SJCRH30 (cell line): Measurements from ENCODE around the gene KAZN. TPM values are rescaled to one million over a fixed set of nuclear protein-coding genes. Genes with fewer than 3 reads are reported as not detected.

Source experiments
- DNase-seq, 2 experiments: peaks; one replicate each; pipeline ENCODE4 v3.0.0-alpha.2; 2015 to 2020
- H3K27ac ChIP-seq: fragments of 250-450 bp; sonication (Bioruptor Pico); 2 replicates; pipeline ENCODE4 v1.5.1; 2020; ENCODE audit warnings: mild to moderate bottlenecking, moderate library complexity
- H3K27me3 ChIP-seq: fragments of 250-450 bp; sonication (Bioruptor Pico); 2 replicates; pipeline ENCODE4 v1.5.1; 2020; ENCODE audit warnings: mild to moderate bottlenecking, moderate library complexity
- H3K36me3 ChIP-seq: fragments of 250-450 bp; sonication (Bioruptor Pico); 2 replicates; pipeline ENCODE4 v1.5.1; 2020; ENCODE audit warnings: mild to moderate bottlenecking, moderate library complexity
- H3K4me1 ChIP-seq: fragments of 250-450 bp; sonication (Bioruptor Pico); 2 replicates; pipeline ENCODE4 v1.5.1; 2020; ENCODE audit warnings: mild to moderate bottlenecking, moderate library complexity
- H3K4me3 ChIP-seq: fragments of 250-450 bp; sonication (Bioruptor Pico); 2 replicates; pipeline ENCODE4 v1.5.1; 2020; ENCODE audit warnings: mild to moderate bottlenecking, moderate library complexity
- H3K9me3 ChIP-seq: fragments of 250-450 bp; sonication (Bioruptor Pico); replicated peaks from 2 replicates; pipeline ENCODE4 v1.5.1; 2020; ENCODE audit warnings: mild to moderate bottlenecking, moderate library complexity
- total RNA-seq: library from RNA; depleted of rRNA; stranded (reverse); fragments of >200 nt; shearing (Covaris generic); gene quantifications from 2 replicates; pipeline ENCODE4 v1.2.3, GENCODE V29; 2014; rRNA removed

Gene KAZN
- total RNA-seq: 0.10 TPM in 2 replicates

DNA sequence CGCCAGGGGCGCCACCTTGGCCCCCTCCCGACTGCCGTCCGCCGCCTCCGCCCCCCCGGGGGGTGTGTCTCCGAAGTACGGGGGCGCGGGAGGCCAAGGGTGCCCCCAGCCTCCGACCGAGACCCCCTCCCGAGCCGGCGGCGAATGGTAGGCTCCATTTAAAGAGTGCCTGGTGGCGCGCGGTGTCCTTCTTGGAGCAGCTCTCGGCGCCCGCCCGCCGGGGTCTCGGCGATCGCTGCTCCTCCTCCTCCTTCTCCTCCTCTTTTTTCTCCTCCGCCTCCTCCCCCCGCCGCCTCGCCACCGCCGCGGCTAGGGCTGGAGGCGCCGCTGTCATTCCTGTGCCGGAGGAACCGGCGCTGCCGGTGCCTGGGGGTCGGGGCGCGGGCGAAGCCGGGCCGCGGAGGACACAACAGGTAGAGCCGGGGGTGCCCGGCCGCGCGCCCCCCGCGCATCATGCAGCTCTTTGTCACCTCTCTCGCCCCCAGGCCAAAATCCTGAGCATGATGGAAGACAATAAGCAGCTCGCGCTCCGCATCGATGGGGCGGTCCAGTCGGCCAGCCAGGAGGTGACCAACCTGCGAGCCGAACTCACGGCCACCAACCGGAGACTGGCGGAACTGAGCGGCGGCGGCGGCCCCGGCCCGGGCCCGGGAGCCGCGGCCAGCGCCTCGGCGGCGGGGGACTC, at the start of gene KAZN:
Gene KAZN, plus strand, starts transcription at position 188 of the 685 bp plus-strand sequence.
- no peak within 1 kb of the TSS for H3K4me3 ChIP-seq
- peaks cover 6% of the 10 kb centered on the region; the same call in 1 of the 2 replicates for H3K27me3 ChIP-seq
- DNase-seq: no peak
- no peaks in the 10 kb centered on the region for H3K4me1 ChIP-seq
- H3K36me3 ChIP-seq: no peaks in the 10 kb centered on the region
- H3K9me3 ChIP-seq: no peaks in the 10 kb centered on the region
- no peak within 1 kb of the TSS for H3K27ac ChIP-seq

DNA sequence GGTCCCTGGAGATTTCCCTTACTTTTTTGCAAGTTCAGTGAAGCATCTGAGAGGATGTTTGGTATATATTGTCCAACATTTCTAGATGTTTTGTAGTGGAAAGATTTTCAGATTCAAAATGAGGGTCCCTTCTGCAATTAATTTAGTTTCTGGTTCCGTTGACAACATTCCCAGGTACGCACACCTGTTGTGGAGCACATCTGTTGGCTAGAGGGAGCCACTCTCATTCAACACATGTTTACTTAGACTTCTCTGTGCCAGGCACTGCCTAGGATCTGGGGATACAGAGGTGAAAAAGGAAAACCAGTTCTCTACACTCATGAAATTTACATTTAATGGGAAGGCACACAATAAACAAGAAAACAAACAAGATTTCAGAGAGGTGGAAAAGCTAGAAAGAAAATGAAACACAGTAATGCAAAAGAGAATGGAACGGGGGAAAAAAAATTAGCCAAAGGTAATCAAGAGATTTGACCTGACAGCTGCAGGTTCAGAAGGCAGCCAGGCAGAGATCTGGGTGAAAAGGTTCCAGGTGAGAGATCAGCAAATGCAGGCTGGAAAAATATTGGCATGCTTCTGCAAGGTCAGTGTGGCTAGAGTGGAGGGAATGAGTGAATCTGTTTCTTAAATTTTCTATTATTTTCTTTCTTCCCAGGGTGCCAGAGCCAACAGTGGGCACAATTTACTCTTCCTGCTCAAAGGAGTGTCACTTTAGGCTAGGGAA, 48.4 kb upstream of the KAZN start:
- H3K27me3 ChIP-seq: peaks cover 19% of the 10 kb centered on the region
- DNase-seq: no peak
- no peak overlapping the region for H3K27ac ChIP-seq
- no peaks in the 10 kb centered on the region for H3K36me3 ChIP-seq
- H3K4me1 ChIP-seq: no peaks in the 10 kb centered on the region
- H3K4me3 ChIP-seq: no peak overlapping the region
- H3K9me3 ChIP-seq: no peaks in the 10 kb centered on the region

DNA sequence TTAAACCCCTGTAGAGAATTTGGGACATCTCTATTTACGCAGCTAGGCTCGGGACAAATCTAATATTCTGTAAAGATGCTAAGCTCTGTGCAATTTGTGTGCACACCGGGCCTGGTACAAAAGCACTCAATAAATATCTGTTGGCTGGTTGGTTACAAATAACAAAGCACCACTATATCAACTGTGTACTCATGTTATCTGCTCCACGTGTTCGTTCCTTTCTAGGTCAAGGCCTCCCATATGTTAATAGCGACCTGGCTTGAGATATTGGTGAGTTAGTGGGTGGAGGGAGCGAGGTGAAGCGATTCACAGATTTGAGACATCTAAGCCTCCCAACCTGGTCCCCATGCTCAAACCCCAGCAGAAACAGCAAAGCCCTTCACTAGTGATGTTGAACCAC, 47.1 kb upstream of the KAZN start:
- Histone ChIP-seq H3K9me3 (no peaks in the 10 kb centered on the region), H3K27me3 (peaks cover 19% of the 10 kb centered on the region), H3K36me3 (no peaks in the 10 kb centered on the region), H3K27ac (no peak overlapping the region), H3K4me1 (no peaks in the 10 kb centered on the region), H3K4me3 (no peak overlapping the region)
- no peak for DNase-seq

DNA sequence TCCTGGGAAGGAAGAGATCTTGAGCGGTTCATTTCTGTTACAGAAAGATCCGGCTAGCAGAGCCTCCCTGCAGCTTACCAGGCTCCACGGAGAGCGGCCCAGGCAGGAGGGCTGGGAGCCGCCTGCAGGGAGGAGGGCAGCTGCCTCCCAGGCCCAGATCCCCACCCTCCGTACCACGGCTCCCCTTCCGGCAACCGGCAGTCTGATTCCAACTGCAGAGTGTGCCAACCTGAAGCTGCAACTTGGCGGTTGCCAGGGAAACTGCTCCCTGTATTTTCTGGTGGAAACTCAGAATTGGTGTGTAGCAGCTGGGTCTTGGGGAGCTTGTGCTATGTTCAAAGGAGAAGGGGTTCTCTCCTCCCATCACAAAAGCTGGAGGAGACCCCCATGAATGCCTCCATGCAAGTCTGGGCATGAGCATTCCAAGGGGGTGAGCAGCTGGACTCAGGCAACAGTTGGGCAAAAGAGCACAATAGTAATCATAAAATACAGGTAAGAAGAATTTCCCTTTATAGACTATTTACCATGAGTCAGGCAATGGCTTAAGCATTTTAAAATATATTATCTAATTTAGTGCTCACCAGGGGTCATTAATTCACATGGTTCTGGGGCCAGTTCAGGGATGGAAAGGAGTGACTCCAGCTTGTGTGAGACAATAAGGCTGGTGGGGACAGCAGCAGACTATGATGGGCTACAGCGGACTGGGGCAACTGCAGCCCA, 46.1 kb upstream of the KAZN start:
- DNase-seq: no peak
- no peaks in the 10 kb centered on the region for H3K36me3 ChIP-seq
- no peak overlapping the region for H3K27ac ChIP-seq
- H3K4me3 ChIP-seq: no peak overlapping the region
- H3K9me3 ChIP-seq: no peaks in the 10 kb centered on the region
- H3K4me1 ChIP-seq: no peaks in the 10 kb centered on the region
- H3K27me3 ChIP-seq: peaks cover 11% of the 10 kb centered on the region

DNA sequence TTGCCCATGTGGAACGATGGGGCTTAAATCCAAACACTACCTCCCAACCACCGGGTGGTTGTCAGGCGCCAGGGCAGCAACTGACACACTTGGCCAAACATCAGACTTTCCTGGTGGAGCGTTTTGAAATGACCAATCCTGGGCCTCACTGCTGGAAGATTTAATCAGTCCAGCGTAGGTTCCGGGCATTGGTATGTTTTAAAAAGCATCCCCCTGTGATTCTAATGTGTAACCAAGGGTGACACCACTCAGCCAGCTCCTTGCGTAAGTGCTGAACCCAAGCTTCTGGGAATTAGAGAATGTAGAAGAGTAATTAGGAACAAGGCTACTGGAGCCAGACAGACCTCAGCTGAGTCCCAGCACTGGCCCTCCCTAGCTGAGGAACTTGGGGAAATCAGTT, 44.8 kb upstream of the KAZN start:
- no peak overlapping the region for H3K4me3 ChIP-seq
- no peak overlapping the region for H3K27ac ChIP-seq
- peaks cover 11% of the 10 kb centered on the region for H3K27me3 ChIP-seq
- H3K4me1 ChIP-seq: no peaks in the 10 kb centered on the region
- no peak for DNase-seq
- H3K36me3 ChIP-seq: no peaks in the 10 kb centered on the region
- H3K9me3 ChIP-seq: no peaks in the 10 kb centered on the region

DNA sequence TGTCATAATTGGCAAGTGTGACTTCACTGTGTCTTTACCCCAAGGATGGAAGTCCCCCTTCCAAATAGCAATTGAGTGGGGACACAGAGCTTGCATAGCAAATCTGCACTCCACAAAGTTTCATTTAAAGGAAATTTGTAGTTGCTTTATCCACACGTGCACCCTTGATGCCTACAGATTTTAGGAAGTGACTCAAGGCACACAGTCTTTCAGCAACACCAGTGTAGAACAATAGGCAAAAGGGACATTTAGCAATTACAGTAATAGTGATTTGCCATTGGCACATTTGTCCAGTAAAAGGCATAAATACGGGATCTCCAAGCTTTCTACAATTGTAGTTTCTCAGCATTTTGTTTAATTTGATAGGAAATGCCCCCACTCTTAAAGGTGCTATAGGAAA, 43.4 kb upstream of the KAZN start:
- DNase-seq: no peak
- peaks cover 11% of the 10 kb centered on the region for H3K27me3 ChIP-seq
- no peaks in the 10 kb centered on the region for H3K9me3 ChIP-seq
- no peaks in the 10 kb centered on the region for H3K36me3 ChIP-seq
- H3K4me1 ChIP-seq: no peaks in the 10 kb centered on the region
- H3K4me3 ChIP-seq: no peak overlapping the region
- no peak overlapping the region for H3K27ac ChIP-seq

DNA sequence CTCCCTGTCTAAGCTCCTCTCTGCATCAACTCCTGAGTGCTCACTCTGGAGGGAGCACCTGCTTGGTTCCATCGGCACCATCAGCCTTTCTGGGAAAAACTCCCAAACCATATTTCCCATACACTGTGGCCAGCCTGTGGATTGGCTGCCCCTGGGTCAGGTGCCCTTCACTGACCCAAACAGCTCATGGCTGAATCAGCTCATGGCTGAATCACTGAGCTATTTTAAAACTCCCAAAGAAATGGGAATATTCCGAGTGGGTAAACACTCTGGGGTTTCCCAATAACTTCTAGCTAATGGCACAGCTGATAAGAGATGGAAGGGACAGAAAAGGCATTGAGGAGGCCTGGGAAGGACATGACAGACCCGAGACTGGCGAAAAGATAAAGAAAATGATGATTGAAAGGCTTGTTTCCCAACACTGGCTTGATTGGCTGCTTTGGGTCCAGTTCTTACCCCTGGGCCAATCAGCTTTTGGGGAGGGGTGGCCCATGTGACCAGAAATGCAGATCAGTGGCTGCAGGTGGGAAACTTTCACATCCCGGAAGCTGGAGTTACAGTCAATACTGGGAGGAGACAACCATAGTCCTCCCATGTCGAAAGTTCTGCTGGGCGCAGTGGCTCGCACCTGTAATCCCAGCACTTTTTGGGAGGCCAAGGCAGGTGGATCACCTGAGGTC, 37.3 kb upstream of the KAZN start:
- no peaks in the 10 kb centered on the region for H3K36me3 ChIP-seq
- H3K4me3 ChIP-seq: no peak overlapping the region
- DNase-seq: no peak
- H3K27ac ChIP-seq: no peak overlapping the region
- no peaks in the 10 kb centered on the region; the same call in 1 of the 2 replicates for H3K27me3 ChIP-seq
- no peaks in the 10 kb centered on the region for H3K4me1 ChIP-seq
- no peaks in the 10 kb centered on the region for H3K9me3 ChIP-seq

DNA sequence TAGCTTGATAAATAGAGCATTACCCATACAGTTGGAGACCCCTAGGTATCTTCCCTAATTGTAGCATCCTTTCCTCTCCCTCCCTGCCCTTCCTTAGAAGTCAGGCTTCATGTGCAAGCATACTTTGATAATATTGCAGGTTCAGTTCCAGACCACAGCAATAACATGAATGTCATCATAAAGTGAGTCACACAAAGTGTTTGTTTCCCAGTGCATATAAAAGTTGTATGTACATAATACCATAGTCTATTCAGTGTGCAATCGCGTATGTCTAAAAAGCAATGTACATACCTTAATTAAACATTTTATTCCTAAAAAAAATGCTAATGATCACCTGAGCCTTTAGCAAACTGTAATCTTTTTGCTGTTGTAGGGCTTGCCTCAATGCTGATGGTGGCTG, 33.4 kb upstream of the KAZN start:
- Histone ChIP-seq H3K4me1 (no peaks in the 10 kb centered on the region), H3K9me3 (no peaks in the 10 kb centered on the region), H3K27me3 (0 out of 2 replicates have a peak, but pooled peaks cover 2% of the 10 kb centered on the region), H3K4me3 (no peak overlapping the region), H3K27ac (no peak overlapping the region), H3K36me3 (no peaks in the 10 kb centered on the region)
- no peak for DNase-seq

DNA sequence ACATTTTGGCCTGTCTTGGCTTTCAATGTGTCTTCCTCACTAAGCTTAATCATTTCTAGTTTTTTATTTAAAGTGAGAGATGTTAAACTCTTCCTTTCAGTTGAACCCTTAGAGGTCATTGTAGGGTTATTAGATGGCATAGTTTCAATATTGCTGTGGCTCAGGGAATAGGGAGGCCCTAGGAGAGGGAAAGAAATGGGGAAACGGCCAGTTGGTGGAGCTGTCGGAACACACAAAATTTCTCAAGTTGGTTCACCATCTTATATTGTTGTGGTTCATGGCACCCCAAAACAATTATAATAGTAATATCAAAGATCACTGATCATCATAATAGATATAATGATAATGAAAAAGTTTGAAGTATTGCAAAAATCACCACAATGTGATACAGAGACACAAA, 31.4 kb upstream of the KAZN start:
- H3K36me3 ChIP-seq: no peaks in the 10 kb centered on the region
- no peak overlapping the region for H3K27ac ChIP-seq
- H3K9me3 ChIP-seq: no peaks in the 10 kb centered on the region
- H3K27me3 ChIP-seq: peaks cover 9% of the 10 kb centered on the region; the same call in 1 of the 2 replicates
- no peaks in the 10 kb centered on the region for H3K4me1 ChIP-seq
- H3K4me3 ChIP-seq: no peak overlapping the region
- DNase-seq: peak in 1 of 2 experiments; percentile 27

DNA sequence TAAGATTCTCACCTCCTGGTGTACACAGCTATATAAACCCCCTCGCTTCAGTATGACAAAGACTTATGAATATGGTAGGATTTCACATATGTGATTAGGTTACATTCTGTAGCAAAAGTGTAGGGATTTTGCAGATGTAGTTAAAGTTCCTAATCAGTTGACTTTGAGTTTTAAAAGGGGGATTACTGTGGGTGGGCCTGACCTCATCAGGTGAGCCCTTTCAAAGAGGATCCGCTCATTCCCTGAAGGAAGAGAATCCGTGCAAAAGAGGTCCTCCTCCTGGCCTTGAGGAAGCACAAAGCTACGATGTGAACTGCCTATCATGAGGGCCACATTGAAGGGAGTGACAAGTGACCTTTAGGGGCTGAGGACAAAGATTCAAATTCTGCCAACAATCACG, 30.6 kb upstream of the KAZN start:
- Histone ChIP-seq H3K27me3 (peaks cover 14% of the 10 kb centered on the region; the same call in 1 of the 2 replicates), H3K4me1 (no peaks in the 10 kb centered on the region), H3K27ac (no peak overlapping the region), H3K36me3 (no peaks in the 10 kb centered on the region), H3K9me3 (no peaks in the 10 kb centered on the region), H3K4me3 (no peak overlapping the region)
- DNase-seq: no peak

DNA sequence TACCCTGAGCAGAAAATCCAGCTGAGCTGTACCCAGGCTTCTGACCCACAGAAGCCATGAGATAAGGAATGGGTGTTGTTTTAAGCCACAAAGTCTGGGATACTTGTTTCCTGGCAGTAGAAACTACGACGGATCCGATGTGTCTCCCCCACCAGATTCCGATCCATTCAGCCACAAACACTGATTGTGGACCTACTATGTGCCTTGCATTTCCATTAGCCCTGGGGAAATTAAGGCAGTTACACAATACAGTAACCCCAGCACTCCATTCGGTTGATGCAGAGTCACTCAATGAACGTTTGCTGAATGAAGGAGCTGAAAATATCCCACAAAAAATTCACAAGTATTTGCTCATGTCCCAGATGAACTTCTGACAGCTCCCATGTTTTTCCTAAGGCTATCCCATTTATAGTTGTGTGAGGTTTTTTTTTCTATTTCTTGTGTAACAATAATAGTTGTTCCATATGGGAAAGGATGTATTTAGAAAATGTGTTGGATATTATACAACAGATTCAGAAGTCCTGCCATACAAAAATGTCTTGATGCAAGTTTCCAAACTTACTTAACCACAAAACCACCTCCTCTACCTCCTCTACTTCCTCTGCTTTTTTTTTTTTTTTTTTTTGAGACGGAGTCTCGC, 29.6 kb upstream of the KAZN start:
- Histone ChIP-seq H3K4me1 (no peaks in the 10 kb centered on the region), H3K36me3 (no peaks in the 10 kb centered on the region), H3K27me3 (peaks cover 14% of the 10 kb centered on the region; the same call in 1 of the 2 replicates), H3K9me3 (no peaks in the 10 kb centered on the region), H3K27ac (no peak overlapping the region), H3K4me3 (no peak overlapping the region)
- no peak for DNase-seq

DNA sequence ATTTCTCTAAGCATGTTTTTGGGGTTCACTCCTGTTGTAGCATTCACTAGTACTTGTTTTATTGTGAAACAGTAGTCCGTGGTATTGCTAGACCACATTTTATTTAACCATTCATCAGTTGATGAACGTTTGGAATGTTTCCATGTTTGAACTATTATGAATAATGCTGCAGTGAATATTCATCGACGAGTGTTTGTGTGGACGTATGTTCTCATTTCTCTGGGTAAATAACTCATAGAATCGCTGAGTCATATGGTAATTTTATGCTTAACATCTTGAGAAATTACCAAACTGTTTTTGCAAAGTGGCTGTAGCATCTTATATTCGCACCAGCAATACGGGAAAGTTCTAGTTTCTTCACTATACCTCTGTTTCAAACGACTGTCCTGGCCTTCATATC, 28.0 kb upstream of the KAZN start:
- no peak for DNase-seq
- no peak overlapping the region for H3K27ac ChIP-seq
- H3K4me1 ChIP-seq: no peaks in the 10 kb centered on the region
- H3K4me3 ChIP-seq: no peak overlapping the region
- no peaks in the 10 kb centered on the region for H3K36me3 ChIP-seq
- H3K9me3 ChIP-seq: no peaks in the 10 kb centered on the region
- peaks cover 14% of the 10 kb centered on the region; the same call in 1 of the 2 replicates for H3K27me3 ChIP-seq

DNA sequence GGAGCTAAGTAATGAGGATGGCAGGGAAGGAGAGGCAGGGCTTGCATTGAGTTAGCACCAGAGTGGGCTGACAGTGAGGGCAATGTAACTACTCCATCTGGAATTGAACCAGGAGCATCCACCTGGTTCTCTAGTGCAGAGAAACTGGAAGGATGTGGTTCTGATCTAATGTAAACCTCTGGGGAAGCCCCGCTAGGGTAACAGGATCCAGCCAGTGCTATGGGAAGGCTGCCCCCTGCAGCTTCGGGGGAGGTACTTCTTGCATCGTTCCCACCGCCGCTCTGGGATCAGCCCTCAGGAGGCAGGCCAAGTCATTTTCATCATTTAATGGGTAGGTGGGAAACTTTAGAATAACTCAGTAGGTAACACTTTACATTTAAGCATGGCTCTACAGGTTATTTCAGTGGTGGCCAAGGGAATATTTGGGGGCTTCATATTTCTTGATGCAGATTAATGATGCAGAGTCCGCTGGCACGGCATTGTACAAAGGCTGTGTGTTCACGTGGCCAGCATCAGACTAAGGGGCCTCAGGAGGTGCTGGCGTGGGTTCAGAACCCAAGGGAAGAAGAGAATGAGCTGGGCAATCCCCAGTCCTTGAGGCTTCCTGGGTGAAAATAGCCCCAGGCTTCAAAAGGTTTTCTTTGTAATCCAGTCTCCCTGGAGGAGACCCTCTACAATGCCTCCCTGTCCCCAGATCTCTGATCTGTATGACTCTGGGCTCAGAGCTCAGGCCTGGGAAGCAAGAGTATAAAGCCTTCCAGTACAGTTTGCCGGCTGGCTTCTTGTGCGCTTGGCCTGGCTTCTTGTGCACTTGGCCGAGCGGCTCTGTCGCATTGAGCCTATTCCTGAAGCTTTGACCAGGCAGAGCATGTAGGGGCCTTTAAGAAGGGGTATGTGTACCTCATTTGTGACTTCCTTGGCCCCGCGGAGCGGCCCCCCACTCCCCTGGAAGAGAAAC, 26.4 kb upstream of the KAZN start:
- H3K4me1 ChIP-seq: no peaks in the 10 kb centered on the region

More for the DNA sequence above, 26.4 kb upstream of the KAZN start:
- H3K9me3 ChIP-seq: no peaks in the 10 kb centered on the region
- H3K27ac ChIP-seq: no peak overlapping the region
- H3K36me3 ChIP-seq: no peaks in the 10 kb centered on the region
- peak; percentile 5 to 20 for DNase-seq
- H3K27me3 ChIP-seq: peaks cover 14% of the 10 kb centered on the region; the same call in 1 of the 2 replicates
- no peak overlapping the region for H3K4me3 ChIP-seq
